HepG2 (cell line): ENCODE results near the gene SCAF11. TPM values are rescaled to one million over a fixed set of nuclear protein-coding genes. Genes with fewer than 3 reads are reported as not detected.

ENCODE experiments used
- CEBPG ChIP-seq: IDR thresholded peaks from 2 replicates; pipeline ENCODE4 v1.6.1; 2016
- DNMT3B ChIP-seq: conservative IDR thresholded peaks from 2 replicates; pipeline ENCODE4 v1.6.1; 2016; ENCODE audit warnings: missing biosample characterization, control low read depth
- E2F2 ChIP-seq: sonication (generic); formaldehyde crosslinking; IDR thresholded peaks from 2 replicates; pipeline ENCODE4 v1.4.0; 2020; ENCODE audit warnings: missing genetic modification reagents, borderline replicate concordance
- ERF ChIP-seq: IDR thresholded peaks from 2 replicates; pipeline ENCODE4 v1.6.1; 2018; ENCODE audit warnings: missing biosample characterization, missing genetic modification reagents
- FOXK1 ChIP-seq: sonication (generic); formaldehyde crosslinking; IDR thresholded peaks from 2 replicates; pipeline ENCODE4 v1.4.0; 2020; ENCODE audit warnings: low read depth, missing genetic modification reagents, borderline replicate concordance
- HNF4A ChIP-seq: sonication (generic); formaldehyde crosslinking; IDR thresholded peaks from 2 replicates; pipeline ENCODE4 v1.4.0; 2020; ENCODE audit warnings: missing genetic modification reagents
- HNF4G ChIP-seq, 2 experiments: sonication (generic) in 1 of 2; formaldehyde crosslinking in 1 of 2; IDR thresholded peaks; 2 replicates each; pipeline versions ENCODE4 v1.4.0 to v1.6.1; 2011 to 2020; ENCODE audit warnings: borderline replicate concordance in 2 of 2, low read depth in 2 of 2, mild to moderate bottlenecking in 2 of 2, low read length in 1 of 2, missing genetic modification reagents in 1 of 2, moderate library complexity in 1 of 2
- KLF12 ChIP-seq: sonication (generic); formaldehyde crosslinking; IDR thresholded peaks from 2 replicates; pipeline ENCODE4 v1.4.0; 2020; ENCODE audit warnings: missing genetic modification reagents, borderline replicate concordance
- LRRFIP1 ChIP-seq: sonication (generic); formaldehyde crosslinking; conservative IDR thresholded peaks from 2 replicates; pipeline ENCODE4 v1.4.0; 2020; ENCODE audit warnings: missing genetic modification reagents
- MED8 ChIP-seq: sonication (generic); formaldehyde crosslinking; IDR thresholded peaks from 2 replicates; pipeline ENCODE4 v1.8.1; 2023; ENCODE audit warnings: mild to moderate bottlenecking, missing genetic modification reagents; ENCODE audit not compliant: insufficient replicate concordance
- SIX4 ChIP-seq: sonication (generic); formaldehyde crosslinking; IDR thresholded peaks from 2 replicates; pipeline ENCODE4 v1.4.0; 2020; ENCODE audit warnings: missing genetic modification reagents
- SP1 ChIP-seq, 2 experiments: fragments of 450-650 bp in 1 of 2; sonication (generic) in 1 of 2; formaldehyde crosslinking in 1 of 2; IDR thresholded peaks; 2 replicates each; pipeline versions ENCODE4 v1.4.0 to v1.6.1; 2016 to 2020; ENCODE audit warnings: missing genetic modification reagents in 1 of 2
- TFDP1 ChIP-seq: IDR thresholded peaks from 2 replicates; pipeline ENCODE4 v1.6.1; 2016; ENCODE audit warnings: missing compliant biosample characterization, missing genetic modification reagents, borderline replicate concordance
- TP53 ChIP-seq: sonication (generic); formaldehyde crosslinking; conservative IDR thresholded peaks from 2 replicates; pipeline ENCODE4 v1.4.0; 2020; ENCODE audit warnings: missing genetic modification reagents
- ZFP37 ChIP-seq: sonication (generic); formaldehyde crosslinking; IDR thresholded peaks from 2 replicates; pipeline ENCODE4 v1.4.0; 2020; ENCODE audit warnings: missing genetic modification reagents, borderline replicate concordance
- ZNF160 ChIP-seq: sonication (generic); formaldehyde crosslinking; IDR thresholded peaks from 2 replicates; pipeline ENCODE4 v1.8.0; 2022; ENCODE audit warnings: mild to moderate bottlenecking, inconsistent platforms, missing genetic modification reagents
- ZNF17 ChIP-seq: sonication (generic); formaldehyde crosslinking; IDR thresholded peaks from 2 replicates; pipeline ENCODE4 v1.5.0; 2020; ENCODE audit warnings: mild to moderate bottlenecking, missing genetic modification reagents
- ZNF431 ChIP-seq: sonication (generic); formaldehyde crosslinking; IDR thresholded peaks from 2 replicates; pipeline ENCODE4 v1.9.0; 2022; ENCODE audit warnings: missing genetic modification reagents, low read depth, mild to moderate bottlenecking, borderline replicate concordance
- ZNF441 ChIP-seq: sonication (generic); formaldehyde crosslinking; IDR thresholded peaks from 2 replicates; pipeline ENCODE4 v1.7.0; 2021; ENCODE audit warnings: missing genetic modification reagents, borderline replicate concordance
- ZNF639 ChIP-seq: conservative IDR thresholded peaks from 2 replicates; pipeline ENCODE4 v1.6.1; 2018; ENCODE audit warnings: missing genetic modification reagents
- ZNF737 ChIP-seq: sonication (generic); formaldehyde crosslinking; IDR thresholded peaks from 2 replicates; pipeline ENCODE4 v1.5.0; 2020; ENCODE audit warnings: missing genetic modification reagents, mild to moderate bottlenecking, borderline replicate concordance
- ZNF83 ChIP-seq: sonication (generic); formaldehyde crosslinking; IDR thresholded peaks from 2 replicates; pipeline ENCODE4 v1.4.0; 2020; ENCODE audit warnings: missing genetic modification reagents, mild to moderate bottlenecking, borderline replicate concordance
- ZSCAN25 ChIP-seq: sonication (generic); formaldehyde crosslinking; IDR thresholded peaks from 2 replicates; pipeline ENCODE4 v1.8.0; 2022; ENCODE audit warnings: mild to moderate bottlenecking, missing genetic modification reagents
- polyA plus RNA-seq, 8 experiments: library from polyadenylated mRNA; depleted of rRNA in 3 of 8; stranded (reverse) in 7 of 8; unstranded in 1 of 8; fragments of >200 nt; fragmentation: Illumina TruSeq in 4 of 8; extraction: Trizol in 4 of 8; gene quantifications; 2 replicates each; pipeline versions ENCODE4 v1.2.1 to v1.2.3, GENCODE V29; 2011 to 2016; ENCODE audit warnings: low read depth in 4 of 8, missing spikeins in 1 of 8, mixed read lengths in 1 of 8; ENCODE audit not compliant: insufficient read depth in 1 of 8
- total RNA-seq, 5 experiments: library from RNA; depleted of rRNA; stranded (reverse); fragments of >200 nt; fragmentation: Illumina TruSeq; extraction: Trizol; gene quantifications; 2 replicates each; pipeline ENCODE4 v1.2.3, GENCODE V29; 2016; ENCODE audit warnings: low read depth in 1 of 5

The SCAF11 gene
- total and polyA plus RNA-seq, 2 of the 13 experiments (the other 11 are each of a cell fraction or from before 2014, with no cell fraction given), result 26.9 to 38.3 TPM

- TF ChIP-seq DNMT3B, result no peak
- no peak for TF ChIP-seq ZNF737 (CRISPR knock-in tag)
- TF ChIP-seq ZNF17 (CRISPR knock-in tag), result 0 out of 2 replicates have a peak, but pooled peaks have one; percentile 19
- no peak for TF ChIP-seq ZNF441 (CRISPR knock-in tag)
- TF ChIP-seq TP53, result 0 out of 2 replicates have a peak, but pooled peaks have one; percentile 64
- peak; percentile 31; the same call in 1 of the 2 replicates for TF ChIP-seq ZNF639 (CRISPR knock-in tag)
- peak; percentile 66 for TF ChIP-seq CEBPG
- TF ChIP-seq MED8 (CRISPR knock-in tag), result peak; percentile 93
- peak; percentile 59; the same call in 1 of the 2 replicates for TF ChIP-seq FOXK1 (CRISPR knock-in tag)
- peak; percentile 95 for TF ChIP-seq ERF
- TF ChIP-seq E2F2 (CRISPR knock-in tag), result peak; percentile 62; the same call in 1 of the 2 replicates
- TF ChIP-seq ZSCAN25, result peak; percentile 100
- 0 out of 2 replicates have a peak, but pooled peaks have one; percentile 13 for TF ChIP-seq ZNF83 (CRISPR knock-in tag)
- no peak for TF ChIP-seq SP1 (IDR thresholded peaks at IDR 0.05)
- TF ChIP-seq SP1 (CRISPR knock-in tag; IDR thresholded peaks at IDR 0.05), result peak; percentile 93
- 0 out of 2 replicates have a peak, but pooled peaks have one; percentile 7 for TF ChIP-seq SIX4 (CRISPR knock-in tag)
- TF ChIP-seq ZNF431, result peak; percentile 95
- peak; percentile 88 for TF ChIP-seq HNF4G (IDR thresholded peaks at IDR 0.05; ENCODE audit: borderline replicate concordance, low read depth, low read length)
- TF ChIP-seq HNF4G (CRISPR knock-in tag; IDR thresholded peaks at IDR 0.05; ENCODE audit: borderline replicate concordance, low read depth), result peak; percentile 86
- TF ChIP-seq LRRFIP1 (CRISPR knock-in tag), result no peak
- peak; percentile 95 for TF ChIP-seq TFDP1 (CRISPR knock-in tag)
- peak; percentile 98 for TF ChIP-seq HNF4A (CRISPR knock-in tag)
- no peak for TF ChIP-seq ZNF160 (CRISPR knock-in tag)
- peak; percentile 90 for TF ChIP-seq KLF12 (CRISPR knock-in tag)
- peak; percentile 84 for TF ChIP-seq ZFP37 (CRISPR knock-in tag)
Measured at GRCh38 chr12:45990468-45991283, at the start of gene SCAF11 (continued).
